Neural cell (in vitro differentiated cells): Measurements from ENCODE around the gene IFT80.

ENCODE experiments used
- CTCF ChIP-seq: fragments of 450-650 bp; IDR thresholded peaks from 2 replicates; pipeline ENCODE4 v1.5.1; 2014; ENCODE audit warnings: antibody characterized with exemption, mild to moderate bottlenecking, moderate library complexity; ENCODE audit not compliant: poor library complexity, severe bottlenecking
- EZH2 ChIP-seq: fragments of 200-600, 300-800 bp; shearing (Covaris generic), sonication (generic); IDR thresholded peaks from 2 replicates; pipeline ENCODE4 v1.6.1; 2014; ENCODE audit warnings: antibody characterized with exemption, low read length, borderline replicate concordance, mild to moderate bottlenecking; ENCODE audit not compliant: insufficient read depth, poor library complexity, severe bottlenecking
- RAD21 ChIP-seq: fragments of 450-650 bp; conservative IDR thresholded peaks from 2 replicates; pipeline ENCODE4 v1.6.1; 2014; ENCODE audit warnings: antibody characterized with exemption, mild to moderate bottlenecking, moderate library complexity

- TF ChIP-seq CTCF (no peak), RAD21 (no peak), EZH2 (no peak)
Measured at GRCh38 chr3:160434071-160434470, 35.0 kb upstream of the IFT80 start.
